HG03108 (cell line): ENCODE results near the gene NCEH1.

Experiments used
- ATAC-seq: cut with Tn5 transposase; IDR thresholded peaks from one replicate; pipeline ENCODE4 v1.9.1; 2021; ENCODE audit warnings: moderate library complexity; ENCODE audit not compliant: unreplicated experiment

NCEH1 gene

GRCh38 chr3:172647080-172647479 is 63.8 kb downstream of the NCEH1 start:
- ATAC-seq: no peak

- no peak for ATAC-seq
These were observed 64.3 kb downstream of the NCEH1 start for GRCh38 chr3:172646439-172647015.

GRCh38 chr3:172644258-172644657 is 66.6 kb downstream of the NCEH1 start:
- no peak for ATAC-seq

GRCh38 chr3:172643506-172644179 is 67.2 kb downstream of the NCEH1 start:
- no peak for ATAC-seq

GRCh38 chr3:172641291-172641690 is 69.6 kb downstream of the NCEH1 start:
- ATAC-seq: no peak

- ATAC-seq: no peak
These were observed 70.1 kb downstream of the NCEH1 start for GRCh38 chr3:172640751-172641150.

GRCh38 chr3:172635588-172635987 is 75.3 kb downstream of the NCEH1 start:
- ATAC-seq: peak; percentile 99

- ATAC-seq: no peak
These were observed 75.9 kb downstream of the NCEH1 start for GRCh38 chr3:172634948-172635347.

- no peak for ATAC-seq
These were observed 80.6 kb downstream of the NCEH1 start for GRCh38 chr3:172630316-172630715.

- no peak for ATAC-seq
These were observed 81.4 kb downstream of the NCEH1 start for GRCh38 chr3:172629470-172629869.

GRCh38 chr3:172627057-172627809 is 83.6 kb downstream of the NCEH1 start:
- ATAC-seq: no peak

- no peak for ATAC-seq
These were observed 84.7 kb downstream of the NCEH1 start for GRCh38 chr3:172626021-172626640.

GRCh38 chr3:172625404-172625803 is 85.5 kb downstream of the NCEH1 start:
- ATAC-seq: no peak

- no peak for ATAC-seq
These were observed 85.9 kb downstream of the NCEH1 start for GRCh38 chr3:172624999-172625398.

- no peak for ATAC-seq
These were observed 87.8 kb downstream of the NCEH1 start for GRCh38 chr3:172622916-172623700.

GRCh38 chr3:172622156-172622555 is 88.7 kb downstream of the NCEH1 start:
- ATAC-seq: no peak

GRCh38 chr3:172617976-172618375 is 92.9 kb downstream of the NCEH1 start:
- no peak for ATAC-seq

GRCh38 chr3:172617013-172617706 is 93.7 kb downstream of the NCEH1 start:
- no peak for ATAC-seq

- ATAC-seq: peak; percentile 59
These were observed 94.8 kb downstream of the NCEH1 start for GRCh38 chr3:172616031-172616461.

- ATAC-seq: no peak
These were observed 95.6 kb downstream of the NCEH1 start for GRCh38 chr3:172615296-172615695.
